Stimulated activated CD8-positive, alpha-beta memory T cell treated with anti-CD3 and anti-CD28 coated beads, Interleukin-15, amount 100 ng/mL, for 4 hours (primary cell): ENCODE data around the gene BRD2.
"Not testable (repeated sequence)": the region's sequence is repeated elsewhere in the genome, so short reads cannot be mapped to it uniquely, and the experiment has no call there.

Source experiments
- DNase-seq, 2 donors: peaks; one replicate each; pipeline ENCODE4 v3.0.0-alpha.2; 2020; ENCODE audit warnings: low read depth in 2 of 2

BRD2 gene

GRCh38 chr6:32968093-32968866, at the start of gene BRD2:
Gene BRD2, plus strand, starts transcription at chr6:32968594. Its CDS starts 4,305 bp downstream, at chr6:32972899.
- peak; percentile 93 to 94 for DNase-seq

- DNase-seq, result no peak
Observed at GRCh38 chr6:32920715-32921114, 47.7 kb upstream of the BRD2 start.

GRCh38 chr6:32922083-32922482, 46.3 kb upstream of the BRD2 start:
- no peak for DNase-seq

GRCh38 chr6:32931211-32931610, 37.2 kb upstream of the BRD2 start:
- no peak for DNase-seq

GRCh38 chr6:32932132-32932868, 36.1 kb upstream of the BRD2 start:
- DNase-seq, result no peak

- peak; percentile 37 to 50 for DNase-seq
Observed at GRCh38 chr6:32933661-32934085, 34.7 kb upstream of the BRD2 start.

GRCh38 chr6:32935551-32936238, 32.7 kb upstream of the BRD2 start:
- DNase-seq, result no peak

GRCh38 chr6:32936239-32937152, 31.9 kb upstream of the BRD2 start:
- no peak for DNase-seq

GRCh38 chr6:32937230-32937633, 31.2 kb upstream of the BRD2 start:
- no peak for DNase-seq

GRCh38 chr6:32938494-32938893, 29.9 kb upstream of the BRD2 start:
- DNase-seq, result no peak

- DNase-seq, result no peak
Observed at GRCh38 chr6:32940656-32941213, 27.7 kb upstream of the BRD2 start, which contains the start of gene HLA-DMB. Gene HLA-DMB, minus strand, starts transcription at chr6:32941028. Its CDS starts 221 bp downstream, at chr6:32940807.

- DNase-seq, result peak in 1 of 2 donors; percentile 20
Observed at GRCh38 chr6:32941214-32941768, 27.1 kb upstream of the BRD2 start.

- DNase-seq, result not testable (repeated sequence)
Observed at GRCh38 chr6:32942555-32943123, 25.8 kb upstream of the BRD2 start.

GRCh38 chr6:32943864-32944649, 24.3 kb upstream of the BRD2 start:
- DNase-seq, result no peak

- no peak for DNase-seq
Observed at GRCh38 chr6:32945108-32945760, 23.2 kb upstream of the BRD2 start.

- no peak for DNase-seq
Observed at GRCh38 chr6:32945953-32946352, 22.4 kb upstream of the BRD2 start.

- no peak for DNase-seq
Observed at GRCh38 chr6:32946893-32947292, 21.5 kb upstream of the BRD2 start.

- DNase-seq, result no peak
Observed at GRCh38 chr6:32947552-32948465, 20.6 kb upstream of the BRD2 start.
